Epidermal melanocyte (primary cell): ENCODE measurements around the gene LZTFL1.

ENCODE experiments used
- DNase-seq: peaks from one replicate; pipeline ENCODE4 v3.0.0; 2011; ENCODE audit warnings: low spot score; ENCODE audit not compliant: insufficient read length

The LZTFL1 gene

DNA sequence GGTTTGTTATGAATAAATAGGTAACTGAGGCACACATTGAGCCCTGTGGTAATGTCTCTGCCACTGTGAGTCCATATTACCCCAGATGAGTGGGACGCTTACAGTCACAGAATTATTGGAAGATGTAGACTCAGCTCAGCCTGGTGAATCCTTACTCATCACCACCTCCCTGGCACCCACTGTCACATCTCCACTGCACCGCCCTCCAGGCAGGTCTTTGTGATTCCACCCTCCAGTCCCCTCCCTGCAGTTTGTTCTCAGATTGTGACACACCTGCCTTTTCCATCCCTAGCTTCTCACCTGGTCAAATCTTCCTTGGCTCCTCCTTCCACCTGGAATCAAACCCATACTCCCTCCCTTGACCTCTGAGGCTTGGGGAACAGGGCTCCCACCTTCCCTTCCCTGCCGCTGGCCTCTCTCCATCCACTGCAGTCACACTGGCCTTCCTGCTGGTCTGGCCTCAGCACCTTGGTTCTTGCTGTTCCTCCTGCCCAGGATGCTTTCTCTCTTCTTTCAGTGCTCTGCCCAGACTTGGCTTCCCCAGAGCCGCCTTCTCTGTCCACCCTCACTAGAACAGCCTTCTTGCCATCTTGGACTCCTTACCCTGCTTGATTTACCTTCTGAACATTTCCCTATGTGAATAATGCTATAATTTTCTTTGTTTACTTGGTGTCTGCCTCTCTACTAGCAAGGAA, 55.0 kb downstream of the LZTFL1 start:
- no peak for DNase-seq

DNA sequence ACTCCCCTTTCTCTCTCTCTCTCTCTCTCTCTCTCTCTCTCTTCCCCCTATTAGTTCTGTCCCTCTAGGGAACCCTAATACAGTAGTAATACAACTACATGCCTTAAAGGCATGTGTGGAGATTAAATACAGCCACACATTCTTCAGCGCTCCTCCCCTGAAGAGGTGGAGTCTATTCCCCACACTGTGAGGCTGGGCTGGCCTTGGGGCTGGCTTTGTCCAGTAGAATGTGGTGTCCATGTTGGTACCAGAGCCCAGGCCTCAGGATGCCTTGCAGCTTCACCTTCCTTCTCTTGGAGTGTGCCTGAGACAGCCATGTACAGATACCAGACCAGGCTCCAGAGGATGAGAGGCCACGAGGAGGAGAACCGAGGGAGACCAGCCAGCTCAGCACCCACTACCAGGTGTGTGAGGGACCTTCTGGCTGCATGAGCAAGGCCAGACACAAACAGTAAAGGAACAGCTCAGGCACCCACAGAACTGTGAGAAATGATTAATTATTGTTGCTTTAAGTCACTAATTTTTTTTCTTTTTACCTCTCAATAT, 56.2 kb downstream of the LZTFL1 start:
- no peak for DNase-seq

DNA sequence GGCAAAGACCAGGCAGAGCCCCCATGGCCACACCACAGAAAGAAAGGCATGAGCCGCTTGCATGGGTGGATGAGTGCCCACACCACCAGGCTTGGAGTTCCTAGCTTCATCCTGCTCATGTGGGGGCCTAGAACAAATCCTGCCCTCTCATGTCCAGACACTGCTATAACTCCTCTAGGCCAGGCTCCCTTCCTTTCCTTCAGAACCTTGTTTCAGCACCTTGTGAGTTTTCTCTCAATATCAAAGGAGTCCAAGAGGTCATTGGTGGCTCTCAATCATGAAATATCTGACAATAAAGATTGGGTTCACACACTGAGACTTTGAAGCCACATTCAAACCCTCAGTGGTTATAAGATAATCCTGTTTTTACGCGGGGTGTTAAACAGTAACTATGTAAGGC, 58.3 kb downstream of the LZTFL1 start:
- no peak for DNase-seq

DNA sequence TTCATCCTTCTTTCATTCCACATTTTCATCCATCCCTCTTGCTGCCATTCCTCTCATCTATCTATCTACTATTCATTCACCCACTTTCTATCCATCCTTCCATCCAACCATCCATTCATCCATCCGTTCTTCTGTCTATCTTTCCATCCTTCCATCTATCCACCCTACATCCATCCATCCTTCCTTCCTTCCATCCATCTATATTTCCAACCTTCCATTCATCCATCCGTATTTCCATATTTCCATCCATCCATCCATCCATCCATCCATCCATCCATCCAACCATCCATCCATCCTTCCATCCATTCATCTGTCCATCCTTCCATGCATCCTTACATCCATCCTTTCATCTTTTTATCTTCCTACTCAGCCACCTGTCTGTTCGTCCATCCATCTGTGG, 59.5 kb downstream of the LZTFL1 start:
- no peak for DNase-seq

DNA sequence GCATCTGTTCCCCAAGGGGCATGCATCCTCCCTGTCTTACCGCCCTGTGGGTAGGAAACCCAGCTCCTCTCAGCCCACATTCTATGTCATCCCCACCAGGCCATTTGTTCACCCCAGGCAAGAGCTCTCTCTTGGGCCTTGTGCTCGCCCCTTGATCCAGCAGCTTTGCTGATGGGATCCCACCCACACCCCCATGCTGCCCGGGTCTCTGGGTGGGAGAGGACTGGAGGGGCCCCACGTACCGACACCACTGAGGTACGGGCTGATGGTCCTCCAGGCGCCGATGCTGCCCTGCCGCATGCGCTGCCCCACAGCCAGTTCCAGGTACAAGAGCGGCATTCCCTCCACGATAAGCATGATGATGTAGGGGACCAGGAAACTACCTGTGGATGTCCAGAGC, 60.1 kb downstream of the LZTFL1 start:
- no peak for DNase-seq

DNA sequence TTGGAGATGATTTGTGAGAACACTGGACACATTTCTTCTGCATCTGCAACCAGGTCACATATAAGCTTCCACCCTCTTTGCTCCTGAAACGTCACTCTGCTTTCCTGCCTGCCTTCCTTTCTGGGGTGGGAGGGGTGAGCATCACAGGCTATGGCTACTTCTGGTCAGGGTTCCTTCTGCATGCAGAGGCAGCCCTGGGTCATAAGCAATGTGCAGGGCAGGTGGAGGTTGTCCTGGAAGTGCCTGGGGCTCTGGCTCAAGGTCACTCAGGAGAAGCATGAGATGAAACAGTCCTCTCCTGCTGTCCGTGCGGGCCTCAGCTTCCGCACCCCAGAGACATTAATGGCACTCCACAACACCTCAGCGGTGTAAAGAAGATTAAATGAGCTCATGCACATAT, 60.6 kb downstream of the LZTFL1 start:
- no peak for DNase-seq

DNA sequence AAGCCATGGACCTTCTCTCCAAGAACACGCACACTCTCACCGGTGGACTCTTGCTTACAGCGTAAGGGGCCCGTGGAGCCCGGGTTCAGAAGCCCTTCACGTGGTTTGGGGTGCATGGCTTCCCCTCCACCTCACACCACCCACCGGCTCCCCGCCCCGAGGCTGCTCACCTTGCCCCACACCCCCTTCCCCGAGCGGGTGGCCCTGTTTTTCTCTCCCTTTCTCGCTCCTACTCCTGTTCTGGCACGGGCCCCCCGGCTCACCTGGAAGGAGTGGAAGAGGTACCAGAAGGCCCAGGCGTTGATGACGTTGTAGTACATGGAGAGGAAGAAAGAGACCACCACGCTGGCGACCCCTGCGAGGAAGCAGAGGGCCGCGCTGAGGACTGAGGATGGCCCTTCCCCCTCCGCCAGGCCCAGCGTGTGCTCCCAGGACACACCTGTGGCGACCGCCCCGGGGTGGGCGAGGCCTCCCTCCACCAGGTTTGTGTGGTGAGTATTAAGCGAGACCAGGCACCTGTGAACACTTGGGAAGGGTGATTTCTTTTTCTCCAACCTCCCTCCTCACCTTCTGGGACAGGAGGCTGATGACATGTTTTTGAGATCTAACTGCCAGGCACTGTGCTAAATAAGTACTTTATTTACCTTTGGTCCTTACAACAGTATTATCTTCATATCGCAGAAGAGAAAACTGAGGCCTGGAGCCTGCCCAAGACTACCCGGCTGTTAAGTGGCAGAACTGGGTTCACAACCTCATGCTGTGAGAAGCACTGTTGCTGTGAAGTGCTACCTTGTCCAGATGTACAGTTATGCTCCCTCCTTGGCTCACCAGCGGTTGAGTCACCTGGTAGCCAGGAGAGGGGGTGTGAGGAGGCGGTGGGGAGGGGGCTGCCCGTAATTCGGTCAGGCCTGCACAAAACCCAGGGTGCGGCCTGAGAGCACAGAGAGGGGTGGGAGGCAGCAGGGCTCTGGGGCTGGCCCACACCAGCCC, 61.9 kb downstream of the LZTFL1 start:
- no peak for DNase-seq

DNA sequence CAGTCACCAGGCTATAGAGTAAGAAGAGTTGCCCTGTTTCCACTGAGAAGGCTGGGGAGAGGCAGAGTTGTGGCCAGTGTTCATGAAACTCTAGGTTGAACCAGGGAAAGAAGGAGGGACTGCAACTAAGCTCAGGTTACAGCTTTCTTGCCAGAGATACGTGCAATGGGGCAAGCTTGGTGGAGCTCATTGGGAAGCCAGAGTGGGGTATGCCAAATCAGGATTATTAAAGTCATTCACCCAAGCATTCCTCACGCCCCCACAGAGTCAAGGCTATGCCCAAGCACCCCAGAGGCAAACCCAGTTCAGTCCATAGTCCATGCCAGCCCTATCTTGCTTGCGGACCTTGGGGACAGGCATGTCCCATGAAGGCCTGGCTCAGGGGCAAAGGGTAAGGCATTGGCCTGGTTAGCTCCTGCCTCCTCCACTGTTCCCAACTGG, 63.1 kb downstream of the LZTFL1 start:
- no peak for DNase-seq

DNA sequence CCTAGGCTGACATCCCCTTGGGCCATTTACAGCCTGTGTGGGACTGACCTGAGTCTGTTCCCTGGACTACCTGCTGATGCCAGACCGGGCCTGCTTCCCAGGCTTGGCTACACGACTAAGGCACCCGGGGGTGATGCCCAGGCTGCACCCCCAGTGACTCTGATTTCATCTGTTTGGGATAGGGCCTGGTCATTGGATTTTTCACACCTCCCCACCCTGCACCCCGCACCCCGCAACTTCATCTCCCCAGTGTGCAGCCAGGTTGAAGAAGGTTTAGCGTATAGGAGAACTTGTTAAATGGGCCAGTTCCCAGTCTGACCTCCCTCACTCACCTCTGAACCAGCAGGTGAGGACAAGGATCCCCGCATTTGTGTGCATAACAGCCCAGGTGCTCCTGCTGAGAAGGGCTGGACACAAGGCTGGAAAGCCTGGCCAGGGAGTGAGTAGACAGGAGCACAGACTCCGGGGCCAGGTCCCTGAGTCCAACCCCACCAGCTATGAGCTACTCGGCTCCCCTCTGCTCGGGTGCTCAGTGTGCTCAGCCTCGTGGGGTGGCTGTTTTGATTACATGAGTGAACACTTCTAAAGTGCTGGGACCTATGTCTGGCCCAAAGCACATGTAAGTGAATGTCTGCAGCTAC, 64.1 kb downstream of the LZTFL1 start:
- no peak for DNase-seq

DNA sequence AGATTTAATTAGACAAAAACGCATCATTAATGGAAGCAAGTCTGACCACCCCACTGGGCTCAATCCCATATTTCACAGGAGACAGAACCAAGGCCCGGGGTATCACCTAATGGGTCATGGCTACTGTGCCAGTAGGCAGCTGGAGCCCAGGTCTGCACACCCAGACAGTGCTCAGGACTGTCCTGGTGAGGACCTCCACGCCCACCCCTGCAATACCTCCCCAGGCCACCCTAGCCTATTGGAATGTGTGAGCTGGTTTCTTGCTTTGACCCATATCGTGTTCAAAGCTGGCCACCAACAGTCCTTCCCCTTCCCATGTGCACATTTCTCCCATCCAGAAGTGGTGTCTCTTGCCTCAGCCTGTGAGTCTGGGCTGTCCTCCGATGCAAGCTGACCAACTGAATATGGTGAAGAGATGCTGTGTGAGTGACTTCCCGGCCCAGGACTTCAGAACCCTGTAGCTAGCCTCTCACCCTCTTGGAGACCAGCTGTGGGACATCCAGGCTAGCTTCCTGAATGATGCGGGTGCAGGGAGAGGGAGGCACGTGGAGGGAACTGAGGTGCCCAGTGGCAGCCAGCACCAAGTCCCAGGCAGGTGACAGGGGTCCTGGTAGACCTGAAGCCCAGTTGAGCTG, 64.7 kb downstream of the LZTFL1 start:
- no peak for DNase-seq

DNA sequence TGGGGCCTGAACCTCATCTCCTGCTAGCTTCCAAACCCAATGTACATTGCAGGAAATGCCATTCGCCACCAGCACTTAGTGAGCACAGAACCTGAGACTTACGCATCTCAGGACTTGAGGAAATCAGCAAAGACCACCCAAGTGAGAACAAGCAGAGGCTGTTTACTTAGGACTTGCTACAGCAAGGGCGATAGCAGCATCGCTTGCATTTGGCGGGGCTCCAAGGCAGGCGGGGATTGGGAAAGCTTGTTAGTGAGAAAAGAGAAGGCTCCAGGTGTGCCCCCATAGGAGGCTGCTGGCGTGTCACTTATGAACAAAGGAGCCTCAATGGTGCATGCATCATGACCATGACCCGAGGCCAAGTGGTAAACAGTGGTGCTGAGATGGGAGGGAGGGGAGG, 65.3 kb downstream of the LZTFL1 start:
- DNase-seq, result no peak

DNA sequence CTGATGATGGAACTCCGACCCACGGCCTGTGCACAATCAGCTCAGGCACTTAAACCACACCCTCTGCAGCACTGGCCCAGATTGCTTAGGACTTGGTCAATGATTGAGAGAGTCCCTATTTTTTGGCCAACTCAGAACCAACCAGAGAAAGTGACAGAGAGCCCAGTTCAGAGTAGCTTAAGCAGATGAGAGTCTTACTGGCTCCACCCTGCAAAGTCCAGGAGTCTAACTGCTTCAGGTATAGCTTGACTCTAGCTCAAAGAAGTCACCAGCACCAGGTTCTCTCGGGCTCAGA, 65.7 kb downstream of the LZTFL1 start:
- no peak for DNase-seq

DNA sequence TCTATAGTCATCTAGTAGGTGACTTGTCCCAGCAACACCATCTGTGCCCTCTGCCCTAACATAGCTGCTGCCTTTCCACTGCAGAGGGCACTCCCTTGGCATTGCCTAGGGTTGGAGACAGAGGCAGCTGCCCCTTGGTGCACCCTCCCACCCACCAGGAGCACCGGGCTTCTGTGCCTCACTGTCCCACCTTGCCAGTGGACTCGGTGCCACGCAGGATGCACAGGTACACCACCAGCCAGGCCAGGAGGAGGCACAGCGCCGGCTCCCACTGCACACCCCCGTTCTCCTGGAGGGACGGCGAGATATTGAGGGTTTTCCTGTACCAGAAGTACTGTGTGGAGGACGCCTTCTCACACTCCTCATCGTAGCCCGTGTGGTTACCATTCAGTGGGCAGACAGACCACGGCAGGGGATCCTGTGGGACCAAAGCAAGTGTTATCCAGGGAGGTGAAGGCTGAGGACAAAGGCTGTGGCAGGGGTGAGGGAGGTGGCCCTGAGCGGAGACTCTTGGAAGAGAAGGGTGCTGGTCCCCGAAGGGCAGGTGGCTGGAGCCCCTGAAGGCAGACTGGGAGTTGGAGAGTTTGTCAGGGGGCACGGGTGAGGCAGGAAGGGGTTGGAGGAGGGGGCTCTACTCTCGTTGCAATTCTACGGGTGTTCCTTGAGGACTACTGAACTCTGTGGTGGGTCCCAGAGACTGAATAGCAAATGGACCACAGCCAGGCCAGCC, 66.2 kb downstream of the LZTFL1 start:
- DNase-seq, result no peak

DNA sequence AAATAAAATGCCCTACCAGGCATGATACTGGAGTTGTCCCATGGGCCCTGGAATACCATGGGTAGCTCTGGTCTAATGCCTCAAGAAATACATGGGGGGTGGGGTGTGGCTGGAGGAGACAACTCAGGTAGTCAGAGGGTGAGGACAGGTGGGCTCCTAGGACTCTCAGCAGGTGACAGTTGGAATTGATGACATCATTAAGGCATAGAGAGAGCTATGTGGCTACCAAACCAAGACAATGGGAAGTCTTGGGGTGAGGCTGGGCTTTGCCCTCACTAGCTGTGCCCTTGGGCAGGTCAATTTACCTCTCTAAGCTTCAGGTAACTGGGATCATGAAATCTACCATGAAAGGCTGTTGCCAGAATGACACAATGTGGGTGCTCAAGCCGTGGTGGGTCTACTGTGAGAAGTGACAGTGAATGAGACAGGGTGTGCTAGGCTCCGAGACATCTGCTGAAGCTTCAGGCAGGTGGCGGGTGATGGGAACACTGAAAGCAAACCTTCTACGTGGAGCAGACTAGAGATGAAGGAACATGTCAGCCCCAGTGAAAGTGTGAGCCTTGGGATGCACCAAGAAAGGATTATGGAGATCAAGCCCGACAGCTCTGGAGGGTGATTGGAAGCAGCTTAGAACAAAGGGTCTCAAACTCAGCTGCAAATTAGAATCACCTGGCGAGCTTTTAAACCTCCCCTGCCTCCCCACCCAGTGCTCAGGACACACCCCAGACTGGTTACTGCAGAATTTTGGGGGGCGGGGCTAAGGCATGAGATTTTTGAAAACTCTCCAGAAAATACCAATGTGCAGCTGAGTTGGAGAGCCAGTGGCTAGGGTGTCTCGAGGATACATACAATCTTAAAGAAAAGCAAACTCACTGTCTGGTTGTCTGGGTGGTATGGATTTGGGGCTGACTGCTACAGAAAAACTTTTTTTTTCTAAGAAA, 67.1 kb downstream of the LZTFL1 start:
- no peak for DNase-seq

DNA sequence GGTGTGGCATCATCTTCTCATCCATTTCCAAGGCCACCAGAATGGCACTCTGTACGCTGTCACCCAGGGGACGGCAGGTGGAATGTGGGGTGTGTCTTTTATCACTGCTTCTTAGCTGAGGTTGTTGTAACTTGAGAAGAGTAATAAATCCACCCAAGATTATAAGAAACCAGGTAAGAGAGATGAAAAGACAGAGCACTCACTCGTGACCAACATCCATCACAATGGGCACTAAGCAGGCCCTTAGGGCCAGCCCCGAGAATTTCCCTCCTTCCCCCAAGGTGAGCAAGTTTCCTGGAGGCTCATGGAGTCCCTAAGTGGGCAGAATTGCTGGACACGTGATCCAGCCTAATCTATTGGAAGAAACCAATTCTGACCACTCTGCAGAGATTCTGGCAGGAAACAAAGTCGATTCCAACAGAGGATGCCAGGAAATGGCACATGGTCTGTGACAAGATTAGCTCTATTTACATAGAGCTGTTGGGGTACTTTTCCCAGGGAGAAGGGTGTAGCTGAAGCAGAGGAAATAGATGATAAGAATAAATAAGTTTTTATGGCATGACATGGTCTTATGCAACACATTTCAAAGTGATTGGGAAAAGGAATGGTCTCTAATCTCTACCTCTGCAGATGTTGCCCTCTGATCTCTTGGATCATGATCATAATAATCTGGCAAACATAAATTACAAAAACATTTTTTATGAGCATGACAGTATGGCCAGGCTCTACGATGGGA, 68.0 kb downstream of the LZTFL1 start:
- DNase-seq, result no peak
